ENCODE measurements around the gene FILIP1L.

- no peak for TF ChIP-seq CTCF (IDR thresholded peaks at IDR 0.05)
- TF ChIP-seq POLR2A (IDR thresholded peaks at IDR 0.05), result no peak
- no peak for TF ChIP-seq POLR2AphosphoS5 (IDR thresholded peaks at IDR 0.05)
Observed at GRCh38 chr3:100082714-100083113, 31.6 kb downstream of the FILIP1L start.
